Stimulated activated CD4-positive, alpha-beta T cell treated with anti-CD3 and anti-CD28 coated beads, Interleukin-12 subunit alpha, Interleukin-12 subunit beta, amount 100 ng/mL, for 24 hours (primary cell): ENCODE data around the gene CYP4F2.
"Not testable (repeated sequence)": the region's sequence is repeated elsewhere in the genome, so short reads cannot be mapped to it uniquely, and the experiment has no call there.

ENCODE experiments used
- DNase-seq, 2 experiments: peaks; one replicate each; pipeline ENCODE4 v3.0.0-alpha.2; 2020; ENCODE audit warnings: low read depth in 2 of 2

CYP4F2 gene

GRCh38 chr19:15850385-15850784, 47.5 kb downstream of the CYP4F2 start:
- no peak for DNase-seq

GRCh38 chr19:15846923-15847322, 51.0 kb downstream of the CYP4F2 start:
- no peak for DNase-seq

GRCh38 chr19:15843894-15844222, 54.0 kb downstream of the CYP4F2 start:
- not testable (repeated sequence) for DNase-seq

GRCh38 chr19:15843203-15843893, 54.5 kb downstream of the CYP4F2 start:
- no peak for DNase-seq

- no peak for DNase-seq
Measured at GRCh38 chr19:15841875-15842569, 55.9 kb downstream of the CYP4F2 start.

GRCh38 chr19:15840833-15841232, 57.0 kb downstream of the CYP4F2 start:
- DNase-seq, result no peak

- not testable (repeated sequence) for DNase-seq
Measured at GRCh38 chr19:15839888-15840287, 58.0 kb downstream of the CYP4F2 start.

- DNase-seq, result no peak
Measured at GRCh38 chr19:15838351-15838750, 59.5 kb downstream of the CYP4F2 start.

GRCh38 chr19:15837221-15837731, 60.6 kb downstream of the CYP4F2 start:
- peak in 1 of 2 experiments; percentile 11 for DNase-seq

GRCh38 chr19:15836330-15837220, 61.3 kb downstream of the CYP4F2 start:
- peak; percentile 91 to 96 for DNase-seq

GRCh38 chr19:15835565-15836329, 62.1 kb downstream of the CYP4F2 start:
- peak in 1 of 2 experiments; percentile 8 for DNase-seq

- DNase-seq, result not testable (repeated sequence)
Measured at GRCh38 chr19:15834232-15834631, 63.6 kb downstream of the CYP4F2 start.

- DNase-seq, result no peak
Measured at GRCh38 chr19:15831626-15832025, 66.2 kb downstream of the CYP4F2 start.

- DNase-seq, result no peak
Measured at GRCh38 chr19:15829786-15830185, 68.1 kb downstream of the CYP4F2 start.

- DNase-seq, result no peak
Measured at GRCh38 chr19:15829306-15829698, 68.6 kb downstream of the CYP4F2 start.

GRCh38 chr19:15828611-15829305, 69.1 kb downstream of the CYP4F2 start:
- not testable (repeated sequence) for DNase-seq

GRCh38 chr19:15828121-15828610, 69.7 kb downstream of the CYP4F2 start:
- no peak for DNase-seq
